HL-60 (cell line): ENCODE measurements around the gene EXOSC5.
"Not testable (repeated sequence)": the region's sequence is repeated elsewhere in the genome, so short reads cannot be mapped to it uniquely, and the experiment has no call there.

Experiments used
- DNase-seq, 2 experiments: peaks; one replicate each; pipeline ENCODE4 v3.0.0-alpha.2; 2010 to 2020; ENCODE audit warnings: low read depth in 1 of 2, low spot score in 1 of 2
- H3K27ac ChIP-seq: fragments of 250-450 bp; sonication (Bioruptor Pico); replicated peaks from 2 replicates; pipeline ENCODE4 v1.5.1; 2020; ENCODE audit warnings: mild to moderate bottlenecking, moderate library complexity
- H3K27me3 ChIP-seq: fragments of 250-450 bp; sonication (Bioruptor Pico); 2 replicates; pipeline ENCODE4 v1.5.1; 2021; ENCODE audit warnings: mild to moderate bottlenecking, moderate library complexity; ENCODE audit not compliant: insufficient read depth, poor library complexity, severe bottlenecking
- H3K4me3 ChIP-seq: replicated peaks from 2 replicates; pipeline ENCODE4 v1.5.1; 2011; ENCODE audit warnings: mild to moderate bottlenecking, control low read depth, low read length; ENCODE audit not compliant: insufficient read depth
- CTCF ChIP-seq: IDR thresholded peaks from one replicate; pipeline ENCODE4 v1.5.1; 2011; ENCODE audit warnings: low read length, control low read depth, inconsistent platforms; ENCODE audit not compliant: insufficient read depth
- GABPA ChIP-seq: IDR thresholded peaks from 2 replicates; pipeline ENCODE4 v1.6.1; 2012; ENCODE audit warnings: low read depth
- POLR2AphosphoS5 ChIP-seq: IDR thresholded peaks from 2 replicates; pipeline ENCODE4 v1.6.1; 2012; ENCODE audit warnings: low read depth
- REST ChIP-seq: IDR thresholded peaks from 2 replicates; pipeline ENCODE4 v1.6.1; 2012; ENCODE audit warnings: low read depth; ENCODE audit not compliant: insufficient replicate concordance
- SPI1 ChIP-seq: IDR thresholded peaks from 2 replicates; pipeline ENCODE4 v1.6.1; 2012; ENCODE audit warnings: low read depth, mild to moderate bottlenecking, borderline replicate concordance

Gene EXOSC5

GRCh38 chr19:41411100-41411967, 14.2 kb upstream of the EXOSC5 start:
- no peak for TF ChIP-seq POLR2AphosphoS5
- TF ChIP-seq GABPA, result no peak
- no peak for TF ChIP-seq SPI1
- no peak for TF ChIP-seq REST
- no peak for TF ChIP-seq CTCF
- Histone ChIP-seq H3K4me3 (no peak overlapping the region), H3K27ac (peak overlapping the region; percentile 92), H3K27me3 (no peaks in the 10 kb centered on the region)
- no peak for DNase-seq

GRCh38 chr19:41410336-41411054, 13.3 kb upstream of the EXOSC5 start:
- Histone ChIP-seq H3K27ac (peak overlapping the region; percentile 92), H3K4me3 (no peak overlapping the region), H3K27me3 (no peaks in the 10 kb centered on the region)
- TF ChIP-seq CTCF, result no peak
- no peak for DNase-seq

GRCh38 chr19:41409288-41409687, 12.1 kb upstream of the EXOSC5 start:
- H3K27me3 ChIP-seq, result no peaks in the 10 kb centered on the region
- no peak for TF ChIP-seq POLR2AphosphoS5
- TF ChIP-seq SPI1, result no peak
- TF ChIP-seq REST, result no peak
- TF ChIP-seq CTCF, result no peak
- no peak for TF ChIP-seq GABPA
- no peak for DNase-seq
- peak overlapping the region; percentile 92 for H3K27ac ChIP-seq
- no peak overlapping the region for H3K4me3 ChIP-seq

GRCh38 chr19:41408846-41409245, 11.7 kb upstream of the EXOSC5 start:
- not testable (repeated sequence) for H3K27me3 ChIP-seq, DNase-seq, H3K4me3 ChIP-seq
- H3K27ac ChIP-seq, result peak overlapping the region; percentile 92
